GM19372 (cell line): Measurements from ENCODE around the gene CNOT3.
"Not testable (repeated sequence)": the region's sequence is repeated elsewhere in the genome, so short reads cannot be mapped to it uniquely, and the experiment has no call there.

Experiments
- ATAC-seq: cut with Tn5 transposase; IDR thresholded peaks from one replicate; pipeline ENCODE4 v1.9.1; 2021; ENCODE audit warnings: mild to moderate bottlenecking, low read depth, moderate library complexity; ENCODE audit not compliant: unreplicated experiment

CNOT3 gene

DNA sequence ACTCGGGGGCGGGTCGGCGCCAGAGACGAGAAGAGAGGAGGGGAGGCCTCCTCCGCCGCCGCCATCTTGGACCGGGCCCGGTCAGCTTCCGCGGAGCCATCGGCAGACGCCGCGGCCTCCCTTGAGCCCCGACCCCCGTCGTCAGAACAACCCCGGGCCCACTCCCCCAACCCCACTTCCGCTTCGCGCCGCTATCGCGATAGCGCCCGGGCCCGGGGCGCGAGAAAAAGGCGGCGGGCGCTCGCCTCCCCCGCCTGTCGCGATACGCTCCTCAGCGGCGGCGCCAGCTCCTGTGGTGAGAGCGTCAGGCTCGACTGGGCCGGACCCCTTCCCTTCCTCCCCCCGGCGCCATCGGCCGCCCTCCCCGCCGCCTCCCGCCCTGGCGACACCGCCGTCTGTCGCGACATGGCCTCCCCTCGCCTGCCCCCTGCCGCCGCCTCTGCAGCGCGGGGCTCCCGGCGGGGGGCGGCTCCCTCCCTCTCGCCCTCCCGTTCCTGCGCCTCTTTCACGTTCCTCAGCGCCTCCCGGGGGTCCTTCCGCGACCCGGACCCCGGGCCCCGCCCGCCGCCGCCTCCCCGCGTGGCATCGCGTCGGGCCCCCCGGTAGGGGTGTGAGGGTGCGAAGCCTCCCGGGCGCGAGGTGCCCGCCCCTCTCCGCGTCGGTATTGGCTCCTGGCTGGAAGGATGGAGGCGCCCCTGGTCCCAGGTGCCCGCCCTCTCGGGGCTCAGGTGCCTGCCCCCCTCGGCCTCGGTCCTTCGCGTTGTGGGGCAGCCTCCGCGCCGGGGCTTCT is at the start of gene CNOT3:
CNOT3 (plus strand) TSS at position 64 of the 790 bp plus-strand sequence. CDS start 5,217 bp downstream, outside the sequence.
- ATAC-seq: no peak

GRCh38 chr19:54094426-54095000 is 43.0 kb upstream of the CNOT3 start:
- ATAC-seq: no peak

DNA sequence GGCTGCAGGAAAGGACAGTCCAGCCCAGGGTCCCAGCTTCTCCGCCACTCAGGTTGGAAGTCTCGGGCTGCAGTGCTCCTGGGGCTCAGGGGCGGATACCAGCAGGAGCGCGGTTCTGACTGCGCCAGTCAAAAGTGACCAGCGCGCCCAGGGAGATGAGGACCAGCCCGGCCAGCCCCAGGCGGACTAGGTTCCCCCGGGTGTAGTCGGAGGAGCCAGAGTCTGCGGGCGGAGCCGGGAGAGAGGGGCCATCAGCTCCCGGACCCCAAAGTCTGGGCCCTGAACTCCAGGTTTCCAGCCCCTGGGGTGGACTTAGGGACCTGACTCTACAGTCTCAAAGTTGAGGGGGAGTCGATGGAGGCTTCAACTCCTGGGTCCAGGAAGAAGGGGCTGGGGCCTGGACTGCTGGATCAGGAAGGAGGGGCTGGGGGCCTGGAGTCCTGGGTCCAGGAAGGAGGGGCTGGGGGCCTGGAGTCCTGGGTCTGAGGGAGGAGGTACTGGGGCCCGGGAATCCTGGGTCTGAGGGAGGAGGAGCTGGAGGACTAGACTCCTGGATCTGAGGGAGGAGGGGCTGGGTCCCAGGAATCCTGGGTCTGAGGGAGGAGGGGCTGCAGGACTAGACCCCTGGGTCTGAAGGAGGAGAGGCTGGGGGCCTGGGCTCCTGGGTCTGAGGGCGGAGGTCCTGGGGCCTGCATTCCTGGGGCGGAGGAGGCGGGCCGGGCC is 42.3 kb upstream of the CNOT3 start:
- ATAC-seq: no peak

DNA sequence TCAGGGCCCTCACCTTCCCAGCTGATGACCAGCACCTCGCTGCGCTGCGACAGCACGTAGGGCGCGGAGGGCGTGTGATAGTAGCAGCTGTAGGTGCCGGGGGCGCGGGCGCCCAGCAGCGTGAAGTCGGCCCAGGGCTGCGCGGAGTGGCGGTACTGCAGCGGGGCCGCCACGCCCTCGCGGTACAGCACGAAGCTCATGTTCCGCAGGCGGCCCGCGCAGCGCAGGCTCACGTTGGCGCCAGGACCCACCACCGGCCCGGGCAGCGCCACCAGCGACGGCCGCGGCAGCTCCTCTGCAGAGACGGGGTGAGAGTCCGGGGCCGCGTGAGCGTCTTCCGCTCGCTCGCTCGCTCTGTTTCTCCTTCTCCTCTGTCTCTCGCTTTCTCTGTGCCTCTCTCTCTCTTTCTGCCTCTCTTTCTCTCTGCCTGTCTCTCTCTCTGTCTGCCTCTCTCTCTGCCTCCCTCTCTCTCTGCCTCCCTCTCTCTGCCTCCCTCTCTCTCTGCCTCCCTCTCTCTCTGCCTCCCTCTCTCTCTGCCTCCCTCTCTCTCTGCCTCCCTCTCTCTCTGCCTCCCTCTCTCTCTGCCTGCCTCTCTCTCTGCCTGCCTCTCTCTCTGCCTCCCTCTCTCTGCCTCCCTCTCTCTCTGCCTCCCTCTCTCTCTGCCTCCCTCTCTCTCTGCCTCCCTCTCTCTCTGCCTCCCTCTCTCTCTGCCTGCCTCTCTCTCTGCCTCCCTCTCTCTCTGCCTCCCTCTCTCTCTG is 41.5 kb upstream of the CNOT3 start:
- ATAC-seq: not testable (repeated sequence)

- no peak for ATAC-seq
Observed at GRCh38 chr19:54096617-54097106, 40.9 kb upstream of the CNOT3 start.

- no peak for ATAC-seq
Observed at GRCh38 chr19:54099190-54099902, 38.2 kb upstream of the CNOT3 start.

DNA sequence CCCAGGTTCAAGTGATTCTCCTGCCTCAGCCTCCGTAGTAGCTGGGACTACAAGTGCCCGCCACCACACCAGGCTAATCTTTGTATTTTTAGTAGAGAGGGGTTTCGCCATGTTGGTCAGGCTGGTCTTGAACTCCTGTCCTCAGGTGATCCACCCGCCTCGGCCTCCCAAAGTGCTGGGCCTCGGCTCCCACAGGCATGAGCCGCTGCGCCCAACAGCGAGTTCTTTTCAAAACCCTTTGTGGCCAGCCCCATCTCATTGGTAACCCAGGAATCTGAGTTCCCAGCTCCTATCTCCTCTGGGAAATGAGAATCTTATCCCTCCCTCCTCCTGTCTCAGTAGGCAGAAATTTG is 37.7 kb upstream of the CNOT3 start:
- not testable (repeated sequence) for ATAC-seq

DNA sequence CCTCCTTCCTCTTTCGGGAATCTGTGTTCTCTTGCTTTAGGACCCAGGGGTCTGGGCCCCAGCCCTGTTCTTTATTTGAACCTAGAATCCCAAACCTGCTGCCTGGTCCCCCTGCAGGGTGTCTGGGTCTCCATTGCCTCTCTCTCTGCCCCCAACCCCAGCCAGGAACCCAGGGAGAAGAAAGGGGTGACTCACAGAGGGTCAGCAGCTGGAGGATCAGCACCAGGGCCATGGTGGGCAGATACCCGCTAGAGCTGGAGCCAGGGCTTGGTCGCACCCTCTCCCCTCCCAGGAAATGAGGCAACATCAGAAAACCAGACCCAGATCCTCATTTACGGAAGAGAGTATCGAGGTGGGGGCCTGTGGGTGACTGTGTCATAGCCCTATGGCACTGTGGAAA is 37.0 kb upstream of the CNOT3 start, which contains the start of gene OSCAR:
OSCAR (minus strand) TSS at position 243 of the 400 bp plus-strand sequence; CDS start at position 232, 11 bp downstream.
- no peak for ATAC-seq

- ATAC-seq: peak; percentile 98
Observed at GRCh38 chr19:54102421-54103169, 35.0 kb upstream of the CNOT3 start, which contains the start of gene NDUFA3. Gene NDUFA3 (plus strand): TSS chr19:54102855. CDS start chr19:54102879, 24 bp downstream.

GRCh38 chr19:54104998-54105715 is 32.4 kb upstream of the CNOT3 start:
- no peak for ATAC-seq

DNA sequence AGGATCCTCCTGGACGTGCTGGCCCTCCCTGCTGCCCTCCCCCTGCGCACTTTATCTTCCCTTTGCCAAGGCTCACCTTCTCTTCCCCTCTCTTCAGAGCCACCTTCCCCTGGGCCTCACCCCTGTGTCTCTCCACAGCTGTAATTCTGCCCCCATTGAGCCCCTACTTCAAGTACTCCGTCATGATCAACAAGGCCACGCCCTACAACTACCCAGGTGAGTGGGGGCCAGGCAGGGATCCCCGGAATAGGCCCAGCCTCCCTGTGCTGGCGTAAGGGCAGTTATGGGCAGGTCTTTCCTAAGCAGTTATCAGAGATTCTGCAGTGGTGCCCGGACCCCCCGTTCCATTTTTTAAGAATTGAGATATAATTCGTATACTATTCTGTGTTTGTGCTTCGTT is 31.8 kb upstream of the CNOT3 start:
- ATAC-seq: no peak

DNA sequence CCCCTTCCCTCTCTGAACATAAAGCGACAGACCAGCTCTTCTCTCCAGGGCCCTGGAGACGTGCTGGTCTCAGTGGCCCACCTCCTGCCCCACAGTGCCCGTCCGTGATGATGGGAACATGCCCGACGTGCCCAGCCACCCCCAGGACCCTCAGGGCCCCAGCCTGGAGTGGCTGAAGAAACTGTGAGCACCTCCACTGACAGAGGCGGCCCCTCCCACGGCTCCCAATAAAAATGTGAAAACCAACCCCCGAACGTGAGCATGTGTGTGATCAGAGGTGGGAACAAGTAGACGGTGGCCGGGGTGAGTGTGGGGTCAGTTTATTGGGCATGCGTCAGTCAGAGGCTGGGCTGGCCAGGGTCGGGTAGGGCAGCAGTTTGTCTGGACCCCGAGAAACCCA is 30.8 kb upstream of the CNOT3 start:
- ATAC-seq: no peak

- ATAC-seq: no peak
Observed at GRCh38 chr19:54107876-54108490, 29.6 kb upstream of the CNOT3 start.

- ATAC-seq: no peak
Observed at GRCh38 chr19:54108496-54108895, 29.1 kb upstream of the CNOT3 start.

GRCh38 chr19:54109651-54110050 is 27.9 kb upstream of the CNOT3 start:
- no peak for ATAC-seq

GRCh38 chr19:54114340-54115108 is 23.0 kb upstream of the CNOT3 start:
- ATAC-seq: no peak
